Activated CD4-positive, alpha-beta T cell treated with anti-CD3 and anti-CD28 coated beads, Interleukin-2, amount 10 ng/mL, durations not matched to agents 7 days and 5 days (primary cell): ENCODE measurements around the gene INPP4B. TPM values are rescaled to one million over a fixed set of nuclear protein-coding genes. Genes with fewer than 3 reads are reported as not detected.

Experiments used
- CTCF ChIA-PET: fragments of 350-600 bp; sonication (Branson Sonifier 250); formaldehyde crosslinking; loops from one replicate; lab custom pipeline; 2021; ENCODE audit warnings: antibody characterized with exemption; lab: Charles Lee
- POLR2A ChIA-PET: fragments of 350-600 bp; sonication (Branson Sonifier 250); formaldehyde crosslinking; loops from one replicate; lab custom pipeline; 2021; ENCODE audit warnings: antibody characterized with exemption; lab: Charles Lee
- DNase-seq: peaks from one replicate; pipeline ENCODE4 v3.0.0-alpha.2; 2020
- H3K27ac Mint-ChIP-seq: one replicate; pipeline ENCODE4 v1.8.0; 2021; ENCODE audit warnings: mild to moderate bottlenecking, moderate library complexity, mixed read lengths
- H3K27me3 Mint-ChIP-seq: one replicate; pipeline ENCODE4 v1.8.0; 2021; ENCODE audit warnings: mixed read lengths
- H3K36me3 Mint-ChIP-seq: one replicate; pipeline ENCODE4 v1.8.0; 2021; ENCODE audit warnings: low read depth, mixed read lengths
- H3K4me1 Mint-ChIP-seq: one replicate; pipeline ENCODE4 v1.8.0; 2021; ENCODE audit warnings: mixed read lengths
- H3K4me3 Mint-ChIP-seq: one replicate; pipeline ENCODE4 v1.8.0; 2021; ENCODE audit warnings: mild to moderate bottlenecking, moderate library complexity, mixed read lengths
- H3K9me3 Mint-ChIP-seq: one replicate; pipeline ENCODE4 v1.8.0; 2021; ENCODE audit warnings: mixed read lengths
- total RNA-seq, 2 experiments: library from RNA; stranded (reverse); gene quantifications; one replicate each; pipeline ENCODE4 v1.2.3, GENCODE V29; 2021

INPP4B gene
- total RNA-seq, 2 experiments from 2014 or later: 71.6 to 79.2 TPM

DNA sequence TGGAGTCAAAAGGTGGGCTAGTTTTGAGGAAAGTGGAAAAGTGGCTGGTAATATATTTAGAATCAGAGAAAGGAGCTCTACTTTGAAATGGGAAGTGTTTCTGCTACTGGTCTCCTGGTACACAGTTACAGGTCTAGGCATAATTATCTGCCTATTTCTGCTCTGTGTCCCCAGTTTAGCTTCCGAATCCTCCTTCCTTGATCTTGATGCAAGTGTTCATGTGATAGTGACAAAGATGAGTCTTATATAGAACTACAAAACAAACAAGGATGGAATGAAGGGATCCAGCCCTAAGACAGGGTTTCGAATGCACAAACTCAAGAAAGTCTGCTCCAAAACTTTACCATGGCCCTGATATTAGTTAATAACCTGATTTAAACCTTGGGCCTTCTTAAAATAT lies 580.2 kb downstream of the INPP4B start:
- Mint-ChIP-seq H3K9me3 (no peaks in the 10 kb centered on the region), H3K36me3 (peaks cover 73% of the 10 kb centered on the region), H3K27me3 (no peaks in the 10 kb centered on the region), H3K27ac (no peak overlapping the region), H3K4me3 (no peak overlapping the region), H3K4me1 (peaks cover 61% of the 10 kb centered on the region)
- no peak for DNase-seq
- POLR2A ChIA-PET: no interaction called here
- CTCF ChIA-PET: interaction anchor here (0.7 to 1.8 kb wide), 5 partner anchors 17 to 437 kb away, joined by 3 to 9 read pairs (median 3); no protein-coding TSS in a partner anchor

DNA sequence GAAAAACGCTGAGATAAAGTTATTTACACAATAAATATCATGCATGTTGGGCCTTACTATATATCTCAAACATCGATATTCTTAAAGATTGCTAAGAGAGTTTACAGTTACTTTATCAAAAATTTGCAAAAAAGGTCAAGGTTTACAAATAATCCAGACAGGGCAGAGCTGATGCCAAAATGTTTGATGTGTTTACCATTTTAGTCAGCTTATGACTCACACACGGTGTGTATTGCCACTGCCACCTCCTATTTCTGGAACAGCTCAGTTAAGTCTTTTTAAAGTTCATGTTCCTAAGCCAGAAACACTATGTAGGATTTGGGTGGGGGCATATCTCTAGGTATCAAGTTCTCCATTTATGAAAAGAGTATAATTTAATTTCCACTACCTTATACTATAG lies 580.6 kb downstream of the INPP4B start:
- H3K4me1 Mint-ChIP-seq: peaks cover 62% of the 10 kb centered on the region

DNA sequence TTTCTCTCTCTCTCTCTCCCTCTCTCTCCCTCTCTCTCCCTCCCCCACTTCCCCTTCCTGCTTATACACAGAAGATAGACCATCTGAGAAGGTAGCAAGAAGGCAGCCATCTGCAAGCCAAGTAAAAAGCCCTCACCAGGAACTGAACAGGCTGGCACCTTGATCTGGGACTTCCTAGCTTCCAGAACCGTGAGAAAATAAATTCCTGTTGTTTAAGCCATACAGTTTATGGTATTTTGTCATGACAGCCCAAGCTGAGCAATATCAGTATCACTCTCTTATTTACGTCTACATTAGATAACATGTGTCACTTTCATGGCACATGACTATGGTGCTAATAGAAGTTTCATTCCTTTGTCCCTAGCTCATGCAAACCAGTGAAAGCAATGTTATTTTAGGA lies 581.1 kb downstream of the INPP4B start:
- no peak for DNase-seq
- Mint-ChIP-seq H3K4me3 (no peak overlapping the region), H3K9me3 (no peaks in the 10 kb centered on the region), H3K27me3 (no peaks in the 10 kb centered on the region), H3K4me1 (peaks cover 60% of the 10 kb centered on the region), H3K27ac (peak overlapping the region; percentile 55), H3K36me3 (peaks cover 71% of the 10 kb centered on the region)
- ChIA-PET POLR2A (no interaction called here), CTCF (interaction anchor here (1.0 to 1.8 kb wide), 3 partner anchors 18 to 138 kb away, joined by 3 to 9 read pairs (median 3); no protein-coding TSS in a partner anchor)

More for the DNA sequence above, 580.6 kb downstream of the INPP4B start:
- CTCF ChIA-PET: interaction anchor here (0.7 to 1.8 kb wide), 5 partner anchors 17 to 437 kb away, joined by 3 to 9 read pairs (median 3); no protein-coding TSS in a partner anchor
- Mint-ChIP-seq H3K36me3 (peaks cover 73% of the 10 kb centered on the region), H3K27ac (no peak overlapping the region), H3K9me3 (no peaks in the 10 kb centered on the region), H3K4me3 (no peak overlapping the region), H3K27me3 (no peaks in the 10 kb centered on the region)
- no peak for DNase-seq
- POLR2A ChIA-PET: no interaction called here

DNA sequence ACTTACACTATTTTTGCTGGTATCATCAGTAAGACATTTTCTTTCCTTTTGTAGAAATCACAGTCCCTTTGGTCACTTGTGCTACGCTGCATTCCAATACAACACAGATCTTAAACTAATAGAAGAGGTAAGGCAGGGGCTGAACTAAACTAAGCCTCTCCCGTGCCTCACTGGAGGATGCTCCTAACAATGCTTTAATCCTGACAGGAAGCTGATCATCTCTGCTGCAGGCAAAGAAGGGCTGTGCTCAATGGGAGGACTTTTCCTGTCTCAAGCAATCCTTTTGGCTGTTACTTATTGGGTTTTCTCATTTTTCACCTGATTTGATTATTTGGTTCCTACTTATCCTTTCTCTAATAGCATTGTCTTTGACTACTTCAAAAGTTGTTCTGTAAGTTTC lies 583.1 kb downstream of the INPP4B start:
- Mint-ChIP-seq H3K36me3 (peaks cover 68% of the 10 kb centered on the region), H3K27ac (no peak overlapping the region), H3K4me3 (no peak overlapping the region), H3K4me1 (peaks cover 51% of the 10 kb centered on the region), H3K9me3 (no peaks in the 10 kb centered on the region), H3K27me3 (no peaks in the 10 kb centered on the region)
- DNase-seq: no peak
- ChIA-PET POLR2A (no interaction called here), CTCF (no interaction called here)

DNA sequence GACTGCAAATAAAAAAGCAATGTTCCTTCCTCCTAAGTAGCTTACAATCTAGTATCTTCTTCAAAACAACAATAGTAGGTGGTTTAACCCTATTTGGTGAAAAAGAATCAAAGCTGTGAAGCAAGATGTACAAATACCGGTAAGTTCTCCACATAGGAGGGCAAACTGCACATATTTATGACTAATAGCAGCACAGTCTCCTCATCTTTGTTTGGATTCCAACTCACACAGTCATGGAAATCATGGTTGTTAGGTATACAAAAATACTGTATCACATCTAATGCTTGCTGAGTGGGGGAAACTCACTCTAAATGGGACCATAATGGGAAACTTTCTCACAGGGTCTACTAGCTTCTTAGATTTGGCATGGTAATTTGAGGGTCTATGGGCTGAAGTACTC lies 597.2 kb downstream of the INPP4B start:
- Mint-ChIP-seq H3K27ac (no peak overlapping the region), H3K36me3 (peaks cover 67% of the 10 kb centered on the region), H3K9me3 (peaks cover 4% of the 10 kb centered on the region), H3K4me1 (no peaks in the 10 kb centered on the region), H3K27me3 (no peaks in the 10 kb centered on the region), H3K4me3 (no peak overlapping the region)
- POLR2A ChIA-PET: interaction anchor here (0.6 kb wide), 1 partner anchor 13 kb away, joined by 3 read pairs; no protein-coding TSS in a partner anchor
- no peak for DNase-seq
- CTCF ChIA-PET: no interaction called here

DNA sequence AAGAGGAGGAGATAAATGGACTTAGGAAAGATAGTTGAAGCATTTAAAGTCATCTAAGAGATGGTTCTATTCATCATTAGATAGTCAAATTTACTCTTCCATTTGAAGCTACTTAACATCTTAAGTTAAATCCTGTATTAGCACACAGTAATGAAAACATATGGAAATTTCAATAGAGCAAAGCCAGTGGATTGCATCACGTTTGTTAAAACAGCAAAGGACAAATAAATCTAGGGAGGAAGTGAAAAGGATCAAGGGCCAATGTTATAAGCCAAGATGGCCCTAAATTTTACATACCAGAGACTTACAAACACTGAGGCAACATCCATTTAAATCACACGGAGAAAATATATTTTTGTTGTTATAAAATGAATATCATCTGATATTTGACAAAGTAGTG lies 602.8 kb downstream of the INPP4B start:
- H3K27me3 Mint-ChIP-seq: no peaks in the 10 kb centered on the region
- CTCF ChIA-PET: no interaction called here
- peaks cover 42% of the 10 kb centered on the region for H3K36me3 Mint-ChIP-seq
- POLR2A ChIA-PET: no interaction called here
- peaks cover 4% of the 10 kb centered on the region for H3K9me3 Mint-ChIP-seq
- DNase-seq: no peak
- no peak overlapping the region for H3K4me3 Mint-ChIP-seq
- H3K27ac Mint-ChIP-seq: no peak overlapping the region
- H3K4me1 Mint-ChIP-seq: no peaks in the 10 kb centered on the region

DNA sequence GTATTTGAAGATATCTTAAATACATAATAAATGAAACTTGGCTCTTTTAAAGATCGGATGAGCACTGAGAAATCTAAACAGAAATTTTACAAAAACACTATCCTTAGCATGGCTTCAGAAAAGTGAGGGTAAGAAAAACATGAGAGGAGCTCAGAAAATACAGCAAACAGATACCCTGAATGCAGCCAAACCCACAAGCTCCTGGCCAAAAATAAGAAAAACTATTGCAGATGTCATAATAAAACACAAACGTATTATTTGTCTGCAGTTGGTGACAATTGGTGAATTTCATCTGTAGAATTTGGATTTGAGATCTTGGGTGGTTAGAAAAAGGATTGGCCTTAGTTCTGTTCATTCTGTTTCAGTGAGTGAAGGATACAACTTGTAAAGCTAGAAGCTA lies 603.9 kb downstream of the INPP4B start:
- DNase-seq: no peak
- CTCF ChIA-PET: no interaction called here
- no peak overlapping the region for H3K27ac Mint-ChIP-seq
- H3K9me3 Mint-ChIP-seq: peaks cover 4% of the 10 kb centered on the region
- peaks cover 34% of the 10 kb centered on the region for H3K36me3 Mint-ChIP-seq
- H3K4me3 Mint-ChIP-seq: no peak overlapping the region
- H3K27me3 Mint-ChIP-seq: no peaks in the 10 kb centered on the region
- H3K4me1 Mint-ChIP-seq: no peaks in the 10 kb centered on the region
- POLR2A ChIA-PET: no interaction called here

DNA sequence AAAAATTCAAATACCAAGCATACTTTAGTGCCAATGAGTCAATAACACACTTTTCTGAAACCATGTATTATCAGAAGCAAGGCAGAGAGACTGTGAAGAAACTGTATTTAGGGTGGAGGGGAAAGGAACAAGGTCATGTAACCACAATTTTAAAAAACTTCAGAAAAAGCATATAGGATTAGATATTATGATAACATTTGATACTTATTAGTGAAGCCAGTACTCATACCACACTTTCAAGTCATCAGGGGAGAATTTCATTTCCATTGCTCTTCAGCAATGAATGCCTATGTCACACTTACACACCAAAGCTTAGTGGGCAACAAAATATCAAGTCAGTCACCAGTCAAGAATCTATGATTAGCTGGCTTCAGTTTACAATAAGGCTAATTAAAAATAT lies 607.5 kb downstream of the INPP4B start:
- Mint-ChIP-seq H3K4me3 (no peak overlapping the region), H3K4me1 (no peaks in the 10 kb centered on the region), H3K27ac (no peak overlapping the region), H3K27me3 (no peaks in the 10 kb centered on the region), H3K9me3 (no peaks in the 10 kb centered on the region), H3K36me3 (peaks cover 32% of the 10 kb centered on the region)
- ChIA-PET CTCF (no interaction called here), POLR2A (no interaction called here)
- no peak for DNase-seq

DNA sequence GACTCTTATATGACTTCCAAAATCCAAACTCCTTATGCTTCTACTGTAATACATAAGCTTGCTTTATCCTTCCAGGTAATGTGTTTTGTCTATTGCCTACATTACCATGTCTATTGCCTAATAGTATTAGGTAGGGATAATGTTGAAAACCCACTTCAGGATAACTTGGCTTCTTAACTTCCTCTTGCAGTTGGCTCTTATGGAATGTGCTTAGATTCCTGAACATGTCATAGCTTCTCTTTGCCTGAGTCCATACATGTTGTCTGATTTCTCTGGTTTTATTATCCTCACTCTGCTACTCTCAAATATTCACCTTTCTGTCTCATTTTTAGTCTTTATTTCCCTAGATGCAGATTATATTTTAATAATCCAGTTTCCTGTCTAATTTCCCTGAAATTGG lies 609.8 kb downstream of the INPP4B start:
- no peak for DNase-seq
- peak overlapping the region; percentile 3 for H3K27ac Mint-ChIP-seq
- no peaks in the 10 kb centered on the region for H3K9me3 Mint-ChIP-seq
- no peaks in the 10 kb centered on the region for H3K27me3 Mint-ChIP-seq
- POLR2A ChIA-PET: no interaction called here
- CTCF ChIA-PET: interaction anchor here (1.5 kb wide), 1 partner anchor 47 kb away, joined by 5 read pairs; no protein-coding TSS in a partner anchor
- H3K36me3 Mint-ChIP-seq: peaks cover 38% of the 10 kb centered on the region
- no peaks in the 10 kb centered on the region for H3K4me1 Mint-ChIP-seq
- no peak overlapping the region for H3K4me3 Mint-ChIP-seq

DNA sequence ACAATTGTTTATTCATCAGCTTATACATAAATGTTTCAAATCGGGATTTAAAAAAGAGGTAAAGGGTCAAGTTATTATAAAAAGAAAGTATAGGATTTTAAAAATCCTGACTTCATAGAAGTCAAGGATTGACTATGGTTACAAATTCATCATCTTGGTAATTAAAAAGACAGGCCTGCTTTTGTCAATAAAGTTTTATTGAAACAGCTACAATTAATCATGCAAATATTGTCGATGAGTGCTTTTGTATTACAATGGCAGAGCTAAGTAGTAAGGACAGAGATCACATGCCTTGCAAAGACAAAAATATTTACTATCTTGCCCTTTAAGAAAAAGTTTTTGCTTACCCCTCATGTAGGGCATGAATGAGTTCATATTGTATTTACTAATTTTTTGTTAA lies 614.3 kb downstream of the INPP4B start:
- CTCF ChIA-PET: no interaction called here
- Mint-ChIP-seq H3K36me3 (peaks cover 43% of the 10 kb centered on the region), H3K27me3 (no peaks in the 10 kb centered on the region), H3K9me3 (no peaks in the 10 kb centered on the region), H3K4me1 (no peaks in the 10 kb centered on the region), H3K4me3 (no peak overlapping the region), H3K27ac (no peak overlapping the region)
- DNase-seq: no peak
- POLR2A ChIA-PET: no interaction called here

DNA sequence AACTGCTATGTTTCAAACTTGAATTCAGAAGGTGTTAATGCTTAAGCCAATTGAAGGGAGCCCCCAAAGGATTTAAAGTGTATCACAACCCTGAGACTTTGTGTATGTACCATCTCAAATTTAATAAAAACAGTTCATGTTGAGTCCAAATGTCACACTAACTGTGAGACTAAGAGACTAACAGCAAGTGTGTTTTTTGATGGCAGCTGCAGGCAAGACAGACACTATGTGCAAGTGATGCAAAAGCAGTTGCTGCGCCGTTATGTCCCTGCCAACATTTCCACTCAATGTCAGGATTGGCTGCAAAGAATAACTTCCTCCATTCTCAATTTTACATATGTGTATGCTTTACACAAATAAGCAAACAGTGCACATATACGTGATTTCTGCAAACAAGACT lies 615.1 kb downstream of the INPP4B start:
- CTCF ChIA-PET: no interaction called here

DNA sequence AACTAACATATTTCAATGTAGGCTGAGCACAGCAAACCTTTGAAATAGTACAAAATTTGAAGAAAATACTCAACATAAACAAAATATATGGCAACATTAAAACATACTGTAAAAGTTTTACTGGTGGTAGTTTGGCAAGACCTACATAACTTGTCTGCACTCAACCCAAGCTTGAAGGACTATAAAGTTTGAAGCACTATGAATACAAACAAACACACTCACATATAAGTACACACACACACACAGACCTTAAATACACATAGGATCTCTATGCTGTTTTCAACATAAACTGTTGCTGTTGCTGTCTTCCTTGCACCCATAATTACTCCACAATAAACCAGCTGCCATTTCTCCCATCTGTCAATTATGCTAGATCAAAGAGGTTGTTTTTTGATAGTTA lies 620.1 kb downstream of the INPP4B start:
- no peak for DNase-seq
- H3K36me3 Mint-ChIP-seq: peaks cover 35% of the 10 kb centered on the region
- H3K4me3 Mint-ChIP-seq: no peak overlapping the region
- no peaks in the 10 kb centered on the region for H3K4me1 Mint-ChIP-seq
- no peak overlapping the region for H3K27ac Mint-ChIP-seq
- CTCF ChIA-PET: no interaction called here
- H3K27me3 Mint-ChIP-seq: no peaks in the 10 kb centered on the region
- H3K9me3 Mint-ChIP-seq: no peaks in the 10 kb centered on the region
- POLR2A ChIA-PET: no interaction called here

More for the DNA sequence above, 615.1 kb downstream of the INPP4B start:
- Mint-ChIP-seq H3K36me3 (peaks cover 42% of the 10 kb centered on the region), H3K27ac (no peak overlapping the region), H3K4me1 (no peaks in the 10 kb centered on the region), H3K27me3 (no peaks in the 10 kb centered on the region), H3K9me3 (no peaks in the 10 kb centered on the region), H3K4me3 (no peak overlapping the region)
- POLR2A ChIA-PET: no interaction called here
- DNase-seq: no peak

DNA sequence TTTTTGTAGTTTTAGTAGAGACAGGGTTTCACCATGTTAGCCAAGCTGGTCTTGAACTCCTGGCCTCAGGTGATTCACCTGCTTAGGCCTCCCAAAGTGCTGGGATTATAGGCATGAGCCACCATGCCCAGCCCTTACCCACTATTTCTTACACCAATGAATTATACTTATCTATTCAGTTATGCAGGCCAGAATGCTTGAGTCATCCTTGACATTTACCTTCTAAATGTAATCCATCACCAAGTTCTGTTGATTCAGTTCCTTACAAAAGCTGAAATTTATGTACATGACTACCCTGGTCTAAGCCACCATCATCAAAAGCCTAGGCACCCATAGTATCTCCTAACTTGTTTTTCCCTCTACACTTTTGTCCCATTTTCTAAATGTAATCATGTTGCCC lies 624.0 kb downstream of the INPP4B start:
- Mint-ChIP-seq H3K4me3 (no peak overlapping the region), H3K27ac (no peak overlapping the region), H3K36me3 (peaks cover 34% of the 10 kb centered on the region), H3K9me3 (no peaks in the 10 kb centered on the region), H3K27me3 (no peaks in the 10 kb centered on the region), H3K4me1 (no peaks in the 10 kb centered on the region)
- CTCF ChIA-PET: no interaction called here
- no peak for DNase-seq
- POLR2A ChIA-PET: no interaction called here

DNA sequence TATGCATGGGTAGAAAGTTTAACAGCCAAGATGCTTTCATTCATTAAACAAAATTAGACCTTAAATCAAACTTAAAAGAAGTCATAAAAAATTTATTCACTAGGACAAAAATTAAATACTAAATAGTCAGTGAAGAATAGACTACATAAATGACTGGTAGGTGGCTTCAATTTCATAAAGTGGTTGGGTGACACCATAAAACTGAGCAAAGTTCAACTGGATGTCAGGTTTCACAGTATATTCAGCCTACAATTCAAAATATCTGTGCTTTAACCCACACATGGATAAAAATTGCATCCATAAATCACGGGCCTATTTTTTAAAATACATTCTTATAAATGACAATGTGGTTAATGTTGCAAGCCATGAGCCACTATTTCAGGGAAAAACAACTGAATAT lies 627.4 kb downstream of the INPP4B start:
- ChIA-PET POLR2A (no interaction called here), CTCF (no interaction called here)
- Mint-ChIP-seq H3K4me1 (no peaks in the 10 kb centered on the region), H3K4me3 (no peak overlapping the region), H3K36me3 (peaks cover 39% of the 10 kb centered on the region), H3K27me3 (no peaks in the 10 kb centered on the region), H3K27ac (no peak overlapping the region), H3K9me3 (no peaks in the 10 kb centered on the region)
- DNase-seq: no peak
